ENCODE results near the gene NCLN.

- TF ChIP-seq POLR2A (IDR thresholded peaks at IDR 0.05; ENCODE audit: low read depth, low read length) (no peak), POLR2AphosphoS5 (IDR thresholded peaks at IDR 0.05; ENCODE audit: low read depth, low read length) (no peak)
Observed at GRCh38 chr19:3190470-3190770, 4.7 kb downstream of the NCLN start.
